ENCODE measurements around the gene NANS. TPM values are rescaled to one million over a fixed set of nuclear protein-coding genes. Genes with fewer than 3 reads are reported as not detected.
A peak's percentile ranks its signal among the peaks of the same experiment; 100 is the strongest.

Gene NANS
- total and polyA plus RNA-seq, 10 of the 15 experiments (the other 5 are each of a cell fraction or from before 2014, with no cell fraction given): 21.0 to 126 (median 52.3) TPM

GRCh38 chr9:98039607-98040017 lies 16.9 kb upstream of the NANS start (continued):
- TF ChIP-seq REST (IDR thresholded peaks at IDR 0.05; ENCODE audit: low read depth, low read length): no peak
- no peak for TF ChIP-seq MAX (IDR thresholded peaks at IDR 0.05; ENCODE audit: low read depth, low read length)
- no peak for TF ChIP-seq MYB (IDR thresholded peaks at IDR 0.05; ENCODE audit: borderline replicate concordance, low read depth, low read length)
- 0 out of 4 replicates have a peak, but pooled peaks of 1 of the 2 experiments have one; percentile 9 for TF ChIP-seq EP300 (IDR thresholded peaks at IDR 0.05; ENCODE audit: borderline replicate concordance in 1 of 2, control insufficient read depth in 1 of 2, low read depth in 2 of 2, low read length in 2 of 2)
- TF ChIP-seq IKZF1 (conservative IDR thresholded peaks at IDR 0.05): peak; percentile 74
- no peak for TF ChIP-seq USF2 (IDR thresholded peaks at IDR 0.05; ENCODE audit: borderline replicate concordance, low read depth, low read length)
- no peak for TF ChIP-seq SUPT20H (IDR thresholded peaks at IDR 0.05; ENCODE audit: borderline replicate concordance, control insufficient read depth, low read depth, low read length)
- TF ChIP-seq RELB (IDR thresholded peaks at IDR 0.05; ENCODE audit: low read depth): peak; percentile 54; the same call in 1 of the 2 replicates
- TF ChIP-seq PAX5 (IDR thresholded peaks at IDR 0.05; ENCODE audit: borderline replicate concordance, low read depth, low read length): 0 out of 2 replicates have a peak, but pooled peaks have one; percentile 16
- TF ChIP-seq TCF7 (IDR thresholded peaks at IDR 0.05; ENCODE audit: borderline replicate concordance): no peak
- no peak for TF ChIP-seq ZBED1 (IDR thresholded peaks at IDR 0.05; ENCODE audit: borderline replicate concordance)
- no peak for TF ChIP-seq ZNF274 (IDR thresholded peaks at IDR 0.05; ENCODE audit: insufficient read depth, insufficient read length)
- no peak for TF ChIP-seq RAD51 (IDR thresholded peaks at IDR 0.05)
- TF ChIP-seq IRF4 (IDR thresholded peaks at IDR 0.05; ENCODE audit: low read depth, low read length): peak; percentile 56; the same call in 1 of the 2 replicates
- TF ChIP-seq BHLHE40 (IDR thresholded peaks at IDR 0.05; ENCODE audit: borderline replicate concordance in 1 of 2, low read depth in 2 of 2, low read length in 1 of 2): peak in 1 of 2 experiments; percentile 74; a peak in 1 of 4 replicates
- no peak for TF ChIP-seq RCOR1 (conservative IDR thresholded peaks at IDR 0.05; ENCODE audit: low read depth, low read length)
- TF ChIP-seq CEBPZ (IDR thresholded peaks at IDR 0.05; ENCODE audit: low read depth, low read length): no peak
- no peak for TF ChIP-seq POU2F2 (IDR thresholded peaks at IDR 0.05; ENCODE audit: borderline replicate concordance, low read depth, low read length)
- no peak for TF ChIP-seq POLR2AphosphoS5 (IDR thresholded peaks at IDR 0.05; ENCODE audit: low read length)
- TF ChIP-seq EGR1 (IDR thresholded peaks at IDR 0.05; ENCODE audit: borderline replicate concordance in 1 of 2, low read depth in 2 of 2, low read length in 2 of 2): no peak

Measured in GM12878 (cell line).